Measurements from ENCODE around the gene RASGRF1. TPM values are rescaled to one million over a fixed set of nuclear protein-coding genes. Genes with fewer than 3 reads are reported as not detected.
A peak's percentile ranks its signal among the peaks of the same experiment; 100 is the strongest.

Gene RASGRF1
- total RNA-seq, 1 donor from 2014 or later = 82.6 TPM

DNA sequence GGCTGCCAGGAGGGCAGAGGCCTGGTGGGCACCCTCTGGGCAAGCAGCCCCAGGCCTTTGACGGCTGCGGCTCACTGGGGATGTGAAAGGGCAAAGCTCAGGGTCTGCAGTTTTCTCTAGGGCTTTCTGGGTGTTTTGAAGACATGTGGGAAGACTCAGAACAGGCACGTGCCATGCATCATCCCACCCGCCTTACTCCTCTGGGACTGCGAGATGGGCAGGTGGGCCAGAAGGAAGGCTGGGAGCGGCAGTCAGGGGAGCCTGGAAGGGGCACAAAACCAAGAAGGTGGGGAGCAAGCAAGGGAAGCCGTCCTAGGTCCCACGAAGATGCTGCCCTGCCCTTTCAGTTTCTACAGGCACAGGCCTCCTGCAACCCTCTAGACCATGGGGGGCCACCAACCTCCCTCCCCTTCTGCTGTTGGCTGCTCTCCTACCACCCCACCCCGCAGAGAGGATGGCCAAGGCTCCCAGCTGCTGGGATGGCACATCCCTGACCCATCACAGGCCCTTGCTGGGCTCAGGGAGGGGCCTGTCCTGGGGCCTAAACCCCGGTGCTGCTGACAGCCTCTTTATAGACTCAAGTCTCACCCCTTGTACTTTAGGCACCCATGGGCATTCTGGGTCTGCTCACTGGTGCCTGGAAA lies 73.9 kb downstream of the RASGRF1 start:
- no peaks in the 10 kb centered on the region for H3K27me3 ChIP-seq (ENCODE audit: low read depth)
- intact Hi-C loops (cut with DNase I) = no loop called here
- H3K4me3 ChIP-seq = no peak overlapping the region
- TF ChIP-seq, protein P1, sequence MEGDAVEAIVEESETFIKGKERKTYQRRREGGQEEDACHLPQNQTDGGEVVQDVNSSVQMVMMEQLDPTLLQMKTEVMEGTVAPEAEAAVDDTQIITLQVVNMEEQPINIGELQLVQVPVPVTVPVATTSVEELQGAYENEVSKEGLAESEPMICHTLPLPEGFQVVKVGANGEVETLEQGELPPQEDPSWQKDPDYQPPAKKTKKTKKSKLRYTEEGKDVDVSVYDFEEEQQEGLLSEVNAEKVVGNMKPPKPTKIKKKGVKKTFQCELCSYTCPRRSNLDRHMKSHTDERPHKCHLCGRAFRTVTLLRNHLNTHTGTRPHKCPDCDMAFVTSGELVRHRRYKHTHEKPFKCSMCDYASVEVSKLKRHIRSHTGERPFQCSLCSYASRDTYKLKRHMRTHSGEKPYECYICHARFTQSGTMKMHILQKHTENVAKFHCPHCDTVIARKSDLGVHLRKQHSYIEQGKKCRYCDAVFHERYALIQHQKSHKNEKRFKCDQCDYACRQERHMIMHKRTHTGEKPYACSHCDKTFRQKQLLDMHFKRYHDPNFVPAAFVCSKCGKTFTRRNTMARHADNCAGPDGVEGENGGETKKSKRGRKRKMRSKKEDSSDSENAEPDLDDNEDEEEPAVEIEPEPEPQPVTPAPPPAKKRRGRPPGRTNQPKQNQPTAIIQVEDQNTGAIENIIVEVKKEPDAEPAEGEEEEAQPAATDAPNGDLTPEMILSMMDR (IDR thresholded peaks at IDR 0.05) = no peak
- DNase-seq (peak; percentile 28), ATAC-seq (peak in 1 of 2 donors; percentile 6)
- no peaks in the 10 kb centered on the region for H3K9me3 ChIP-seq
- H3K4me1 ChIP-seq = no peaks in the 10 kb centered on the region
- H3K36me3 ChIP-seq = no peaks in the 10 kb centered on the region
- no peak overlapping the region for H3K27ac ChIP-seq

DNA sequence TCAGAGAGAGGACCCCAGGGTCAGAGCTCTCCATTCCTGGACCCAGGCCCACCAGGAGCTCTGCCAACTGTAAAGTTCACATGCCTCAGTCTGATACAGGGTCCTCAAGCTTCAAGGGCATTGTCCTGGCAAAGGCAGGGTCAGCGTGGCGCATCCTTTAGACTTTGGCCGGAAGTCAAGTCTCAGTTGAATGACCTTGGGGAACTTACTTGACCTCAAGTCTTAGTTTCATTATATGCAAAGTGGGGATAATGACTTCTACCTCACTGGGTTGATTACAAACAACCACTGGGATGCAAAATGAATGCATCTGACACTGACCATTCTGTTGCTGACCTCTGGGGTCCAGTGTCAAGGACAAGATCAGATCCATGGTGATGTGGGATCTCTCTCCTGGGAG lies 75.2 kb downstream of the RASGRF1 start:
- Histone ChIP-seq H3K4me1 (no peaks in the 10 kb centered on the region), H3K9me3 (no peaks in the 10 kb centered on the region), H3K4me3 (no peak overlapping the region), H3K27ac (no peak overlapping the region), H3K36me3 (no peaks in the 10 kb centered on the region), H3K27me3 (ENCODE audit: low read depth) (no peaks in the 10 kb centered on the region)
- intact Hi-C loops (cut with DNase I) = no loop called here
- DNase-seq (peak; percentile 14), ATAC-seq (no peak)
- TF ChIP-seq, protein P1 (IDR thresholded peaks at IDR 0.05) = no peak

DNA sequence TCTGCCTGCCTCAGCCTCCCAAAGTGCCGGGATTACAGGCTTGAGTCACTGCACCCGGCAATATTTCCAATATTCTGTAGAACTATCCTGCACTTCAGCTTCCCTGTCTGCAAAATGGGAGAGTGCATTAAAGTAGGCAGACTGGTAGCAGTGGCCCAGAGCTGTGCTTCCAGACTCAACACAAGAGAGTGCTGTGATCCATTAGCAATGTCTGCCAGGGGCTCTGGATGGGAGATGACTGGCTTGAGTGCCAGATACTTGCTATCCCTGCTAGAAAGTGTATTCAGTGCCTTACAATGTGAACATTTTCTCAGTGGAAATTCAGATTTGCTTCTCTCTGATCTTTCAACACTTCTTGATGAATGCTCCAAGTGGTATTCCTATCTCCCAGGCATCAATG lies 80.3 kb downstream of the RASGRF1 start:
- no peak for ATAC-seq
- intact Hi-C loops (cut with DNase I) = no loop called here
- Histone ChIP-seq H3K9me3 (no peaks in the 10 kb centered on the region), H3K27ac (no peak overlapping the region), H3K4me3 (no peak overlapping the region), H3K36me3 (no peaks in the 10 kb centered on the region), H3K27me3 (ENCODE audit: low read depth) (no peaks in the 10 kb centered on the region), H3K4me1 (peaks cover under 1% of the 10 kb centered on the region)
- TF ChIP-seq, protein P1 (IDR thresholded peaks at IDR 0.05) = no peak
- no peak for DNase-seq

DNA sequence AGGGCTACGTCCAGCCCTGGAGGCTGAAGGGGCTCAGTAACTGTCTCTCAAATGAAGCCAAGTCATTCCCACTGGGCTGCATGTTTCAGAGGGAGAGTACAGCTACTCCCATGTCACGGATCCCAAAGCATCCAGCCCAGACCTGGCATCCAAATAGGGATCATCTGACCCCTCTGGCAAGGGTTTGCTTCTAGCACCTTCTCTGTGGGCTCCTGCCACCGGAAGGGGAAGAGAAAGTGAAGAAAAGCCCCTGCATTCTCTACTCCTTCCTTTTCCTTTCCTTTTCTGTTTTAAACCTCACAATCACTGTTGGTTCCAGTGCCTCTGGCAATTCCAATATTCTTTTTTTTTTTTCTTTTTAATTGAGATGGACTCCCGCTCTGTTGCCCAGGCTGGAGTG lies 81.2 kb downstream of the RASGRF1 start:
- H3K27ac ChIP-seq = no peak overlapping the region
- no peaks in the 10 kb centered on the region for H3K27me3 ChIP-seq (ENCODE audit: low read depth)
- DNase-seq = no peak
- TF ChIP-seq, protein P1 (IDR thresholded peaks at IDR 0.05) = no peak
- intact Hi-C loops (cut with DNase I) = no loop called here
- ATAC-seq = no peak
- peaks cover 9% of the 10 kb centered on the region for H3K4me1 ChIP-seq
- no peaks in the 10 kb centered on the region for H3K9me3 ChIP-seq
- no peak overlapping the region for H3K4me3 ChIP-seq
- H3K36me3 ChIP-seq = no peaks in the 10 kb centered on the region

DNA sequence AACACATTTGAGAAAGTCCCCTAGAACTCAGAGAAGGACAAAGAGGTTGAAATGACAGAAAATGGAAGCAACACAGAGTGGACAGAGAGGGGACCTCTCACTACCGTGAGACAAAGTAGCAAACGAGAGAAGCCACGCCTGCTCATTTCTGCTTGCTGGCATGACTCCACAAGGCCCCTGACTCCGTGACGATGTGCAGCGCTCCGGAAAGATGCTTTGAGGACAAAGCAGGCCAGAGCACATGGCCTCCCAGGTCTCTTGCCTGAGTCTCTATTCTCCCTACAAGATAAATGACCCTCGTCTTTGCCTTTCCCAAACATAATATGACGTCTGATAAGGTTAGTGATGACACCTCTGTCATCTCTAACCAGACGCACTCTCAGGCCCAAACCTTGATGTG lies 81.9 kb downstream of the RASGRF1 start:
- intact Hi-C loops (cut with DNase I) = no loop called here
- H3K27me3 ChIP-seq (ENCODE audit: low read depth) = no peaks in the 10 kb centered on the region
- peaks cover 15% of the 10 kb centered on the region for H3K4me1 ChIP-seq
- TF ChIP-seq, protein P1 (IDR thresholded peaks at IDR 0.05) = no peak
- no peak for ATAC-seq
- H3K4me3 ChIP-seq = no peak overlapping the region
- H3K9me3 ChIP-seq = no peaks in the 10 kb centered on the region
- no peaks in the 10 kb centered on the region for H3K36me3 ChIP-seq
- no peak overlapping the region for H3K27ac ChIP-seq
- no peak for DNase-seq
